K562 (cell line): Measurements from ENCODE around the gene CRTC3. TPM values are rescaled to one million over a fixed set of nuclear protein-coding genes. Genes with fewer than 3 reads are reported as not detected.

Experiments
- ATAC-seq: fragments of 200-7000 bp; cut with Tn5 transposase; 3 replicates; pipeline ENCODE4 v1.9.1; 2020; ENCODE audit warnings: moderate library complexity
- BruUV-seq: library from RNA; stranded (reverse); fragments of 400-500 nt; replicated peaks from 2 replicates; lab custom pipeline; 2021; lab: Mats Ljungman, UMichigan
- CTCF ChIA-PET: fragments of 300-600 bp; formaldehyde crosslinking; extraction: SDS; loops from one replicate; lab custom pipeline; 2021; ENCODE audit warnings: low intra/inter-chr PET ratio; lab: Yijun Ruan, JAX
- POLR2A ChIA-PET: fragments of 300-600, 350-650 bp; sonication (Branson Sonifier 250); formaldehyde crosslinking; extraction: SDS; loops from one replicate; lab custom pipeline; 2021; ENCODE audit warnings: antibody characterized with exemption, inconsistent platforms; lab: Yijun Ruan, JAX
- DNase-seq, 4 experiments: peaks; one replicate each; pipeline versions ENCODE4 v3.0.0 to v3.0.0-alpha.2; 2011 to 2018; ENCODE audit warnings: low spot score in 3 of 4, mixed read lengths in 3 of 4; ENCODE audit errors: extremely low read depth in 1 of 4
- FAIRE-seq: peaks from 2 replicates; lab custom pipeline; 2011; peaks lifted over from hg19 to GRCh38; lab: Jason Lieb, UNC
- H2AFZ ChIP-seq: 2 replicates; pipeline ENCODE4 v1.6.0; 2011; ENCODE audit warnings: low read depth, low read length, control low read depth, inconsistent platforms
- H3K27ac ChIP-seq: fragments of 200-600 bp; 3 replicates; pipeline ENCODE4 v1.8.0; 2011; ENCODE audit warnings: low read depth, mild to moderate bottlenecking, control low read depth, inconsistent platforms, low read length, moderate library complexity, mixed read lengths; ENCODE audit errors: extremely low read depth
- H3K27me3 ChIP-seq, 2 experiments: fragments of 300-600 bp in 1 of 2; 2 replicates in 1 of 2; 3 replicates in 1 of 2; pipeline versions ENCODE4 v1.6.0 to v1.8.0; 2011; ENCODE audit warnings: inconsistent platforms in 2 of 2, low read length in 2 of 2, mild to moderate bottlenecking in 1 of 2, mixed read lengths in 1 of 2, moderate library complexity in 1 of 2; ENCODE audit not compliant: control insufficient read depth in 2 of 2, insufficient read depth in 2 of 2
- H3K36me3 ChIP-seq: fragments of 300-600 bp; 3 replicates; pipeline ENCODE4 v1.8.0; 2011; ENCODE audit warnings: mild to moderate bottlenecking, low read length, inconsistent platforms; ENCODE audit not compliant: control insufficient read depth, insufficient read depth
- H3K4me1 ChIP-seq, 2 experiments: fragments of 200-600 bp in 1 of 2; replicated peaks in 1 of 2; 2 replicates in 1 of 2; 3 replicates in 1 of 2; pipeline versions ENCODE4 v1.5.1 to v1.8.0; 2011; ENCODE audit warnings: inconsistent platforms in 2 of 2, low read length in 2 of 2, mild to moderate bottlenecking in 1 of 2, mixed read lengths in 1 of 2, moderate library complexity in 1 of 2; ENCODE audit not compliant: control insufficient read depth in 2 of 2, insufficient read depth in 2 of 2
- H3K4me2 ChIP-seq: 2 replicates; pipeline ENCODE4 v1.6.1; 2011; ENCODE audit warnings: low read length, control low read depth, inconsistent platforms, mixed read lengths; ENCODE audit not compliant: insufficient read depth
- H3K4me3 ChIP-seq: fragments of 200-600 bp; sonication (generic), shearing (Covaris generic); 2 replicates; pipeline ENCODE4 v1.5.1; 2016; ENCODE audit warnings: control low read depth, inconsistent platforms
- H3K79me2 ChIP-seq: fragments of 200-600 bp; 3 replicates; pipeline ENCODE4 v1.8.0; 2011; ENCODE audit warnings: low read length, inconsistent platforms; ENCODE audit not compliant: control insufficient read depth, insufficient read depth
- H3K9ac ChIP-seq, 2 experiments: 2 replicates each; pipeline versions ENCODE4 v1.6.0 to v1.6.1; 2011; ENCODE audit warnings: low read depth in 2 of 2, low read length in 2 of 2, control low read depth in 1 of 2, inconsistent platforms in 1 of 2, mild to moderate bottlenecking in 1 of 2, mixed read lengths in 1 of 2; ENCODE audit not compliant: insufficient read depth in 1 of 2
- H3K9me1 ChIP-seq: one replicate; pipeline ENCODE4 v1.6.0; 2011; ENCODE audit warnings: inconsistent platforms, mild to moderate bottlenecking, low read length, moderate library complexity; ENCODE audit not compliant: control insufficient read depth, insufficient read depth
- H3K9me3 ChIP-seq: replicated peaks from 2 replicates; pipeline ENCODE4 v1.5.1; 2011; ENCODE audit warnings: low read depth, low read length, inconsistent platforms; ENCODE audit not compliant: control insufficient read depth, insufficient read depth
- H4K20me1 ChIP-seq: replicated peaks from 2 replicates; pipeline ENCODE4 v1.6.1; 2011; ENCODE audit warnings: low read length, inconsistent platforms, mixed read lengths; ENCODE audit not compliant: control insufficient read depth, insufficient read depth
- DACH1 ChIP-seq: fragments of 450-650 bp; IDR thresholded peaks from 2 replicates; pipeline ENCODE4 v1.6.1; 2018; ENCODE audit not compliant: partially characterized antibody
- WGBS: fragments of 100-300 bp; shearing (Covaris generic); methylation state at CpG from one replicate; pipeline ENCODE4 v1.1.6; 2016; ENCODE audit warnings: low coverage, mixed read lengths; ENCODE audit not compliant: insufficient coverage; ENCODE audit errors: missing lambda C conversion rate; 5-methylcytosine and 5-hydroxymethylcytosine counted together
- in situ Hi-C: fragments of 300-500 bp; cut with MboI; formaldehyde crosslinking; loops from 4 replicates; pipeline ENCODE4 v1.15.0; 2018; ENCODE audit warnings: inconsistent platforms, mixed read lengths
- intact Hi-C: fragments of 100-400 bp; cut with micrococcal nuclease; formaldehyde crosslinking; loops from 2 replicates; pipeline ENCODE4 v1.14.2; 2022
- polyA plus RNA-seq, 8 experiments: library from polyadenylated mRNA; depleted of rRNA in 4 of 8; stranded (reverse) in 5 of 8; unstranded in 3 of 8; fragments of >200 nt; fragmentation: Nextera tagmentation in 2 of 8; fragmentation: Illumina TruSeq in 1 of 8; extraction: Ambion mirVana in 2 of 8; extraction: Trizol in 1 of 8; gene quantifications; 2 replicates each; pipeline versions ENCODE4 v1.2.1 to v1.2.3, GENCODE V29; 2011 to 2014; ENCODE audit warnings: inconsistent platforms in 1 of 8, missing spikeins in 1 of 8
- total RNA-seq, 7 experiments: library from RNA; depleted of rRNA in 6 of 7; stranded (reverse); fragments of >200 nt in 6 of 7; fragmentation: Illumina TruSeq in 2 of 7; extraction: Trizol in 2 of 7; gene quantifications; 2 replicates each; pipeline versions ENCODE4 v1.2.1 to v1.2.3, GENCODE V29; 2011 to 2021; ENCODE audit warnings: low replicate concordance in 1 of 7
- TF ChIP-seq, protein P1 (sequence below): fragments of 200-800 bp; sonication (Bioruptor generic); IDR thresholded peaks from 2 replicates; pipeline ENCODE4 v1.6.1; 2017; ENCODE audit warnings: missing genetic modification characterization, missing compliant biosample characterization

Gene CRTC3
- total and polyA plus RNA-seq, 9 of the 15 experiments (the other 6 are each of a cell fraction or from before 2014, with no cell fraction given) = 1.2 to 19.0 (median 11.6) TPM

GRCh38 chr15:90647326-90647725, 117.6 kb downstream of the CRTC3 start:
- no peak overlapping the region for H3K4me2 ChIP-seq
- ATAC-seq = no peak
- BruUV-seq = no TSS peak

More at GRCh38 chr15:90647326-90647725, 117.6 kb downstream of the CRTC3 start:
- Histone ChIP-seq H3K9me3 (peaks cover 5% of the 10 kb centered on the region; the same call in 1 of the 2 replicates), H3K4me1 (peaks cover 33 to 38% of the 10 kb centered on the region in 2 experiments), H3K9me1 (no peaks in the 10 kb centered on the region), H3K27me3 (no peaks in the 10 kb centered on the region), H2AFZ (no peak overlapping the region), H4K20me1 (no peaks in the 10 kb centered on the region), H3K9ac (peak overlapping the region in 1 of 2 experiments; percentile 69; a peak in 1 of 4 replicates), H3K79me2 (no peaks in the 10 kb centered on the region), H3K36me3 (peaks cover 10% of the 10 kb centered on the region; the same call in 2 of the 3 replicates), H3K27ac (peak overlapping the region; percentile 97; the same call in 1 of the 3 replicates), H3K4me3 (no peak overlapping the region)
- no CpG with 5 or more reads among the region's 2 CpGs for WGBS
- in situ Hi-C loops = loop anchor here (5.0 to 10.0 kb wide), 2 partner anchors 47 to 240 kb away; no protein-coding TSS in a partner anchor
- intact Hi-C loops = no loop called here
- TF ChIP-seq, protein P1, sequence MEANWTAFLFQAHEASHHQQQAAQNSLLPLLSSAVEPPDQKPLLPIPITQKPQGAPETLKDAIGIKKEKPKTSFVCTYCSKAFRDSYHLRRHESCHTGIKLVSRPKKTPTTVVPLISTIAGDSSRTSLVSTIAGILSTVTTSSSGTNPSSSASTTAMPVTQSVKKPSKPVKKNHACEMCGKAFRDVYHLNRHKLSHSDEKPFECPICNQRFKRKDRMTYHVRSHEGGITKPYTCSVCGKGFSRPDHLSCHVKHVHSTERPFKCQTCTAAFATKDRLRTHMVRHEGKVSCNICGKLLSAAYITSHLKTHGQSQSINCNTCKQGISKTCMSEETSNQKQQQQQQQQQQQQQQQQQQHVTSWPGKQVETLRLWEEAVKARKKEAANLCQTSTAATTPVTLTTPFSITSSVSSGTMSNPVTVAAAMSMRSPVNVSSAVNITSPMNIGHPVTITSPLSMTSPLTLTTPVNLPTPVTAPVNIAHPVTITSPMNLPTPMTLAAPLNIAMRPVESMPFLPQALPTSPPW (CRISPR knock-in tag) = 0 out of 2 replicates have a peak, but pooled peaks have one; percentile 36
- no peak for TF ChIP-seq DACH1
- CTCF ChIA-PET = interaction anchor here (1.0 to 2.2 kb wide), 4 partner anchors 46 to 284 kb away, joined by 3 to 11 read pairs (median 9); partner anchors contain the start of gene HDDC3
- peak in 3 of 4 experiments; percentile 24 to 38 (median 24) for DNase-seq
- FAIRE-seq = no peak
- POLR2A ChIA-PET = interaction anchor here (0.6 to 1.4 kb wide), 2 partner anchors 81 to 239 kb away, joined by 3 to 4 read pairs; no protein-coding TSS in a partner anchor
